Measurements from ENCODE around the gene MRPS35.

DNA sequence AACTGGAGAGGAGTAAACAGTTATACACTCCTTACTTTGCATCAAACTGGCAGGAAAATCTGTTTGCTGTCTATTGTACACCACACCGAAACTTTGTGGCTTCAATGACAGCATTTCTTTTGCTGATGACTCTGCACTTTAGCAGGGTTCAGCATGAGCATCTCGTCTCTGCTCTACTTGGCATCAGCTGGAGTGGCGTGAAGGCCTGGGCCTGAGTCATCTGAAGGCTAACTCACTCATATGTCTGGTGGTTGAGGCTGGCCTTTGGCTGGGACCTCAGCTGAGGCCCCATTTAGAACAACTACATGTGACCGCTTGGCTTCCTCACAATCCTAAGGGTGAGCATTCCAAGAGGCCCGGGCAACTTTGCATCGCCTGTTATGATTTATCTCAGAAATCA lies 43.1 kb upstream of the MRPS35 start:
- TF ChIP-seq CTCF (IDR thresholded peaks at IDR 0.05) (no peak), POLR2A (IDR thresholded peaks at IDR 0.05) (no peak)
